Head of caudate nucleus (tissue), 42 donors: ENCODE results near the gene PKN1.
"Not testable (repeated sequence)": the region's sequence is repeated elsewhere in the genome, so short reads cannot be mapped to it uniquely, and the experiment has no call there.

Experiments
- DNase-seq, 42 donors: peaks; one replicate each; pipeline versions ENCODE4 v3.0.0 to v3.0.0-alpha.2; 2020 to 2021; ENCODE audit warnings: mixed read lengths in 7 of 42
- intact Hi-C: fragments of 100-400 bp; cut with DNase I; formaldehyde crosslinking; loops from one replicate; pipeline ENCODE4 v1.15.0; 2022

PKN1 gene

DNA sequence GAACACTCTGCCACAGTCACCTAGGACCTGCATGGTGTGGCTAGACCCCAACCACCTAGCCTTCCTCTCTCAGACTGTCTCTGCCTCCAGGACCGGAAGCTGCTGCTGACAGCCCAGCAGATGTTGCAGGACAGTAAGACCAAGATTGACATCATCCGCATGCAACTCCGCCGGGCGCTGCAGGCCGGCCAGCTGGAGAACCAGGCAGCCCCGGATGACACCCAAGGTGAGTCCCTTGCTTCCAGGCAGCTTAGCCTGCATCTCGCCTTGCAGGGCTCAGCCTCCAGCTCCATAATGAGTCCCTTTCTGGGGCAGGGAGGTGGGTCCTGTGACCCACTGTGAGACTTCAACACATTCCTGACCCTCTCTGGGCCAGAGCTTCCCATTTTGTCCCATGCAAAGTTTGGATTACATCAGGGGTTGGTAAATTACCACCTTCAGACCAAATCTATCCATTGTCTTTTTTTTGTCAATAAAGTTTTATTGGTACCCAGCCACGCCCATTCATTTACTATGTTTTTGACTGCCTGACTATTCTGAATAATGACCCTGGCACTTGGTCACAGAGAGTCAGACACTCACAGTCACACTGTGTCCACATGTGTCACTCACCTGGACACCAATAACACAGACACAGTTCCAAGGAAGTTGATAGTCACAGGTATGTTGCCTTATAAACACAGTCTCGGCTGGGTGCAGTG is 13.4 kb downstream of the PKN1 start:
- intact Hi-C loops: no loop called here
- DNase-seq: no peak

DNA sequence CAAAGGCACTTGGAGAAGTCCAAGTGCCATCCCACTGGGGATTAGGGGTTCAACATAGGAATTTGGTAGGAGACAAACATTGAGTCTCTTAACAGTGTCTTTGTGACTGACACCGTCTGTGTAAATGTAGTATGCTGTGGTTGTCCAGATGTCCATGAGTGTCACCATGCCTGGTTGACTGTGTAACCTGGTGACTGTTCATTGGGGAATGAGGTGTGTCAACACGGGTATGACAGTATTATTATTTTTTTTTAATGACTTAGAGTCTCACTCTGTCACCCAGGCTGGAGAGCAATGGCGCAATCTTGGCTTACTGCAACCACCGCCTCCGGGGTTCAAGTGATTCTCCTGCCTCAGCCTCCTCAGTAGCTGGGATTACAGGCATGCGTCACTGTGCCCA is 16.2 kb downstream of the PKN1 start:
- DNase-seq: no peak
- intact Hi-C loops: no loop called here

DNA sequence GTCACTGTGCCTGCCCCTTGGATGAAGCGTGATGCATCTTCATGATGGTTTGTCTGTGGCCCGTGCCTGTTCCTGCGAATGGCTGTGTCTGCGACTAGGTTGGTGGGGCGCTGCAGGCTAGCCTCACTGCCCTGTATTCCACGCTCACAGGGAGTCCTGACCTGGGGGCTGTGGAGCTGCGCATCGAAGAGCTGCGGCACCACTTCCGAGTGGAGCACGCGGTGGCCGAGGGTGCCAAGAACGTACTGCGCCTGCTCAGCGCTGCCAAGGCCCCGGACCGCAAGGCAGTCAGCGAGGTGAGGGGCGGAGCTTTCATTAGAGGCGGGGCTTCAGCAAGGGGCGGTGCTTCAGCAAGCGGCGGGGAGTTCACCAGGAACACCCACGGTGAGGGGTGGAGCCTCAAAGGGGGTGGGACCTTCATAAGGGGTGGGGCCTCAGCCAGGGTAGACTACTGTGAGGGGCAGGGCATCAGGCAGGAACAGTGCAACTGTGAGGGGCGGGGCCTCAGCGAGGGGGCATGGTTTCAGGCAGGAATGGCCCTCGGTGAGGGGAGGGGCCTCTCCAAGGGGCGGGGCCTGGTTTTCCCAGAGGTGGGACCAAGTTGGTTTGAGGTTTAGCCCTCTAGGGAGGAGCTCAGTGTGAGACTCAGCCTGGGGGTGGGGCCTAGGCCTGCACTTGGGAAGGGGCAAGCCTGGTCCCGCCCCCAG is 17.2 kb downstream of the PKN1 start:
- no peak for DNase-seq
- intact Hi-C loops: no loop called here

DNA sequence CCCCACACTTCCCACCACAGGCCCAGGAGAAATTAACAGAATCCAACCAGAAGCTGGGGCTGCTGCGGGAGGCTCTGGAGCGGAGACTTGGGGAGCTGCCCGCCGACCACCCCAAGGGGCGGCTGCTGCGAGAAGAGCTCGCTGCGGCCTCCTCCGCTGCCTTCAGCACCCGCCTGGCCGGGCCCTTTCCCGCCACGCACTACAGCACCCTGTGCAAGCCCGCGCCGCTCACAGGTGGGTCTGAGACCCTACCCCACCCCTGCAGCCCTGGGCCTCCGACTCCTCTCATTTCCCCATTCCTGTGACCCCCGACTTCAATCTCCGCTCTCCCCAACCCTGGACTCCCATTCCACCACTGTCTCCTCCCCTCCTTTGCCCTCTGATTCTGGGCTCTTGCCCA is 17.8 kb downstream of the PKN1 start:
- DNase-seq: no peak
- intact Hi-C loops: no loop called here

DNA sequence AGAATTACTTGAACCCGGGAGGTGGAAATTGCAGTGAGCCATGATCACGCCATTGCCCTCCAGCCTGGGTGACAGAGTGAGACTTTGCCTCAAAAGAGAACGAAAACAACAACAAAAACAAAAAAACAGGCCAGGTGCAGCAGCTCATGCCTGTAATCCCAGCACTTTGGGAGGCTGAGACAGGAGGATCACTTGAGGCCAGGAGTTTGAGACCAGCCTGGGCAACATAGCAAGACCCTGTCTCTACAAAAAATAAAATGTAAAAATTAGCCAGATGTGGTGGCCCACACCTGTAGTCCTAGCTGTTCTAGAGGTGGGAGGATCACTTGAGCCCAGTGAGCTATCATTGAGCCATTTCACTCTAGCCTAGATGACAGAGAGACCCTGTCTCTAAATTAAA is 19.2 kb downstream of the PKN1 start:
- DNase-seq, intact Hi-C loops: not testable (repeated sequence)

DNA sequence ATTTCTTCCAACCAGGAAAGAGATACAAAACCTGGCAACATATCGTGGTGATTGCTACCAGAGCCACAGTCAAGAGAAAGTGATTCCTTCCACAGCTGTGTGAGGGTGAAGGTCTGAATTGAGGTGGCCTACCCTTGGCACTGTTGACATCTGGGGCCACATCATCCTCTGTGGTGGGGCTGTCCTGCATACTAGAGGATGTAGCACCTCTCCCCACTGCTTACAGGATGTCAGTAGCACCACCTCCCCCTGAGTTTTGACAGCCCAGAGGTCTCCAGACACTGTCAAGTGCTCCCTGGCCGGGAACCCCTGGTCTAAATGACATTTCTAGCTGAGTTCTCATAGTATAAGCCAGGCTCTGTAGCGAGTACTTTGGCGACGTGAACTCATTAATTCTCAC is 26.6 kb downstream of the PKN1 start:
- intact Hi-C loops: no loop called here
- DNase-seq: no peak

DNA sequence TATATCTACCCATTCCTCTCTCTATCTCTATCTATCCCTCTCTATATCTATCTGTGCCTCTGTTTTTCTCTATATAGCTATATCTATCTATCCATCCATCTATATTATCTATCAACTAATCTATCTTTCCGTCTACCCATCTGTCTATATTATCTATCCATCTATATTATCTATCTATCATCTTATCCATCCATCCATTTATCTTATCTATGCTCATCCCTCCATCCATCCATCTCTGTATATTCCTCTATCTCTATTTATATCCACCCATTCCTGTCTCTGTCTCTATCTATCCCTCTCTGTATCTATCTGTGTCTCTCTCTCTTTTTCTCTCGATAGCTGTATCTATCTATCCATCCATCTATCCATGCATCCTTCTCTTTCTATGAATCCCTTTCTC is 27.8 kb downstream of the PKN1 start:
- intact Hi-C loops: no loop called here
- no peak for DNase-seq

DNA sequence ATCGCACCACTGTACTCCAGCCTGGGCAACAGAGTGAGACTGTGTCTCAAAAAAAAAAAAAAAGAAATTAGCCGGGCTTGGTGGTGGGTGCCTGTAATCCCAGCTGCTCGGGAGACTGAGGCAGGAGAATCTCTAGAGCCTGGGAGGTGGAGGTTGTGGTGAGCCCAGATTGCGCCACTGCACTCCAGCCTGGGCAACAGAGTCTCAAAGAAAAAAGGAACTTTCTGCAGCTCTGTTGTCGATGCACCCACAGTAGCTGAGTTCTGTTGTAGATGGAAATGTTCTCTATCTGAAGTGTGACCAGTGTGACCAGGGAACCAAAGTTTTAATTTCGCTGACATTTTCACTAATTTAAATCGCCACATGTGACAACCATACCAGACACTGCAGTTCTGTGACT is 29.3 kb downstream of the PKN1 start:
- DNase-seq, intact Hi-C loops: not testable (repeated sequence)

DNA sequence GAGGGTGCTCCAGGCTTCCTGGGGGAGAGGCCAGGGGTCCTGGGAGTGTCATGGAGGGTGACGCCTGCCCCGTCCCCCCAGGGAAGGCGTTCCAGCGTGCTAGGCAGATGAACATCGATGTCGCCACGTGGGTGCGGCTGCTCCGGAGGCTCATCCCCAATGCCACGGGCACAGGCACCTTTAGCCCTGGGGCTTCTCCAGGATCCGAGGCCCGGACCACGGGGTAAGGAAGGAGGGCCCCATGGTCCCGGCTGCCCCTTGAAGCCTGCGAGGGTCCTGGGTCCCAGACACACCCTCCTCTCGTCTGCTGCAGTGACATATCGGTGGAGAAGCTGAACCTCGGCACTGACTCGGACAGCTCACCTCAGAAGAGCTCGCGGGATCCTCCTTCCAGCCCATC is 30.6 kb downstream of the PKN1 start:
- DNase-seq: no peak
- intact Hi-C loops: no loop called here

DNA sequence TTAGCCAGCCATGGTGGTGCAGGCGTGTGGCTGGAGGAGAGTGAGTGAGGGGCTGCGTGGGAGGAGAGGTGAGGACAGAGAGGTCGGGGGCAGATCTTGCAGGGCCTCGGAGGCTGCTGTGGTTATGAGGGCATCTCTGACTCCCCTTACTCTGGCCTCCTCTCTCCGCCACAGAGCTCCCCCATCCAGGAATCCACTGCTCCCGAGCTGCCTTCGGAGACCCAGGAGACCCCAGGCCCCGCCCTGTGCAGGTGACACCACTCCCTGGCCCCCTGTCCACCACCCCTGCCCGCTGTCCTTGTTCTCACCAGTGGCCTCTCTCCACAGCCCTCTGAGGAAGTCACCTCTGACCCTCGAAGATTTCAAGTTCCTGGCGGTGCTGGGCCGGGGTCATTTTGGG is 34.3 kb downstream of the PKN1 start:
- DNase-seq: no peak
- intact Hi-C loops: no loop called here

DNA sequence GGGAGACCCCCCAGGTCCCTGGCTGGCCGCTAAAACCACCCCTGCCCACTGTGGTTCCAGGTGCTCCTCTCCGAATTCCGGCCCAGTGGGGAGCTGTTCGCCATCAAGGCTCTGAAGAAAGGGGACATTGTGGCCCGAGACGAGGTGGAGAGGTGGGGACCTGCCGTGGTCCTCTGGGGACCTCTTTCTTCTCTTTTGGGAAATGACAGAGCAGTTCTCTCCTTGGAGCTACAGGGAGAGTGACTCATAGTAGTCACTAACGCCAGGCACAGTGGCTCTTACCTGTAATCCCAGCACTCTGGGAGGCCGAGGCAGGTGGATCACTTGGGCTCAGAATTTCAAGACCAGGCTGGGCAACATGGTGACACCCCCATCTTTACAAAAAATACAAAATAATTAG is 34.7 kb downstream of the PKN1 start:
- no peak for DNase-seq
- intact Hi-C loops: no loop called here

DNA sequence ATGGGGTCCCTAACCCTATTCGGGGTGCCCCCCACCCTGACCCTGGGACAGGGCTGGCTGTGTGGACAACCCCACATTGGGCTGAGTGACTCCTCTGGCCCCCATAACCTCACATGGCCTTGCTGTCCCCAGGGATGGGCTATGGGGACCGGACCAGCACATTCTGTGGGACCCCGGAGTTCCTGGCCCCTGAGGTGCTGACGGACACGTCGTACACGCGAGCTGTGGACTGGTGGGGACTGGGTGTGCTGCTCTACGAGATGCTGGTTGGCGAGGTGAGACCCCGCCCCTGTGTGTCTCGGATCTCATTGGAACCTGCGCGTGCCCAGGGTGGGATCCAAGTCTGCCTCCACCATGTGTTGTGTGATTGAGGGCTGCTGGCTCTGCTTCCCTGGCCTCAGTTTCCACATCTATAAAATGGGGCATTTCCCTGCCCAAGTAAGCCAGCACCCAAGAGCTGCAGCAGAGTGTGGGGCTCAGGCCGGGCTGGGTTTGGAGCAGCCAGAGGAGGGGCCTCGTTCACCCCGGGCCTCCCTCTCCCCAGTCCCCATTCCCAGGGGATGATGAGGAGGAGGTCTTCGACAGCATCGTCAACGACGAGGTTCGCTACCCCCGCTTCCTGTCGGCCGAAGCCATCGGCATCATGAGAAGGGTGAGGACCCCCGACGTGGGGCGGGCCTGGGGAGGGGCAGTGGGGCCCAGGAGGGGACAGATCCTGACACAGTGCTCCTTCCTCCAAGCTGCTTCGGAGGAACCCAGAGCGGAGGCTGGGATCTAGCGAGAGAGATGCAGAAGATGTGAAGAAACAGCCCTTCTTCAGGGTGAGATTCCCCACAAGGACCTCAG is 37.1 kb downstream of the PKN1 start:
- intact Hi-C loops: loop anchor here (5.0 kb wide), 1 partner anchor 333 kb away; the partner anchor contains the start of gene ASF1B
- no peak for DNase-seq

DNA sequence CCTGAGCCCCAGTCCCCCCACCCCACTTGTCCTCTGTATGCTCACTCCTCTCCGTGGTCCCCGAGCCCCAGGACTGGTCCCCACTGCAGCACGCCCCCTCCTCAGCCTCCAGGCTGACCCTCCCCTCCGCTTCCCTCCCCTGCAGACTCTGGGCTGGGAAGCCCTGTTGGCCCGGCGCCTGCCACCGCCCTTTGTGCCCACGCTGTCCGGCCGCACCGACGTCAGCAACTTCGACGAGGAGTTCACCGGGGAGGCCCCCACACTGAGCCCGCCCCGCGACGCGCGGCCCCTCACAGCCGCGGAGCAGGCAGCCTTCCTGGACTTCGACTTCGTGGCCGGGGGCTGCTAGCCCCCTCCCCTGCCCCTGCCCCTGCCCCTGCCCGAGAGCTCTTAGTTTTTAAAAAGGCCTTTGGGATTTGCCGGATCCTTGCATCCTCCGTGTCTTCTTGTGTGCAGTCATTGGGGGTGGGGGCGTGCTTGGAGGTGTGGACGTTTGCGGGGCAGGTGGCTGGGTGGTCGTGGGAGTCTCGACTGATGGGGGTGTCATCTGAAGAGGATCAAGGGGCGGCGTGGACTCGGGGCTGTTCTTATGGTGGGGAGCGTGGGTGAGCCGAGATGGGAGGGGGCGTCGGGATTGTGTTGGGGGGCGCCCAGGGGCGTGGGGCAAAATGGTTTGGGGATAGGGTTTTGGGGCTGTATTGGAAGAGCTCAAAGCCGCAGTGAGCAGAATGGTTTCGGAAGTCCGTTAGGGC is 38.5 kb downstream of the PKN1 start:
- intact Hi-C loops: loop anchor here (5.0 kb wide), 1 partner anchor 334 kb away; the partner anchor contains the start of gene ASF1B
- DNase-seq: no peak

DNA sequence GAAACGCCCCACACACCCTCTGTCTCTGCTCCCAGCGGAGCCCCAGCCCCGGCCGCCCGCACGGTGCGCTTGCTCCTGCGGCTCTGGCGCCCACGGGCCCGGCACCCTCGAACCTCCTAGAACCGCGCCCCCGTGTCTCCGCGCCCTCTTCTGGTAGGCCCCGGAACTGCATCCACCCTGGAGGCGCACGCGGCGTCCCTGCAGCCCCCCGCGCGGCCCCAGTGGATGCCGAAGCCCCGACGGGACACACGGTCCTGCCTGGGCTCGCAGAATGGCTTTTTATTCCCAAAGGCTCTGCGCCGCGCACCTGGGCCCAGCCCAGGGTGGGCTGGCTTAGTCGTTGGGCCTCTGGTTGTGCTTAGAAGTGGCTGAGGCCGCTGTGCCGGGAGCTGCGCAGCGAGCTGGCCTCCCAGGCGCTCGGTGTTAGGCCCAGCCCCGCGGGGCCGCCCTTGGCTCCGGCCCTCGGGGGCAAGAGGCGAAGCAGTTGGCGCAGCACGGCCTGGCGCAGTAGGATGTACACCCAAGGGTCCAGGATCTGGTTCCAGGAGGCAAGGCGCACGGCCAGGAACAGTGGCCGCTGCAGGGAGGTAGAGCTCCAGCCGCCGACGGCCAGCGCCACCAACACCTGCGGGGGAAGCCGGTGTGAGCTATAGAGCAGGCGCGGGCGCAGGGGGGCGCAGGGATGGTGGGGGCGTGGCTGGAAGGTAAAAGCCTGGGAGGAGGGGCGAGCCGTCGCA is 39.3 kb downstream of the PKN1 start:
- peak; percentile 46 to 91 (median 81) for DNase-seq
- intact Hi-C loops: loop anchor here (5.0 kb wide), 1 partner anchor 335 kb away; the partner anchor contains the start of gene ASF1B

DNA sequence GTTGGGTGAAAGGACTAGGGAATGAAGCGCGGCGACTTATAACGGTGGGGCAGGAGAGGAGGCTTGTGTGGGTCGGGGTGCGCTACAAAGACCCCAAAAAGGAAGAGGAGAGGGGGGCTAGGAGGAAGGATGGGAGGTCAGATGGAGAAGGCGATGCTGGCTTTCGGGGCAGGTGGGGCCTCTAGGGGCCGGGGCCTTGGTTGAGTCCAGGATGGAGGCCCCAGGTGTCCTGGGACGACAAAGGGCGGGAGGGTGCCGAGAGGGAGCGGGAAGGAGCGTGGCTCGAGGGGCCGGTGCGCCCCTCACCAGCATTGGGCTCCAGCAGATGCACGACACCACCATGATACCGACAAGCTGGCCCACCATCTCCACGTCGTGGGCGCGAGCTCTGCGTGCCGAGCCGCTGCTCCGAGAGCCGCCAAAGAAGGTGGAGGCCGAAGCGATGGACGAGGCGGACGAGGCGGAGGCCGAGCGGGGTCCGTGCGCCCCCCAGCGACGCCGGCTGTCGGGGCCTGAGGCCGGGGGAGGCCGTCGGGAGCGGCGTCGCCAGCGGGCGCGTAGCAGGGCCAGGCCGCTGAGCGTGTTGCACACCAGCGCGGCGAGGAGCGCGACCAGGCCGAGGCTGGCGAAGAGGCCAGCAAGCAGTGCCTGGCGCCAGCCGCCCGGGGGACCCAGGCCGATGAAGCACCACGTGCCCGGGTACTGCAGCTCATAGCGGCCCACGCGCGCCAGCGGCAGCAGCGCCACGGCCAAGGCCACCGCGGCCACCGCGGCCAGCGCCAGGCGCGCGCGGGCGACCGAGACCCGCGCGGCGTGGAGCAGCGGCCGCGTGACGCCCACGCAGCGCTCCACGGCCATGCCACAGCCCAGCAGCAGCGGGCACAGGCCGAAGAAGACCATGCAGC is 40.2 kb downstream of the PKN1 start:
- intact Hi-C loops: loop anchor here (5.0 kb wide), 1 partner anchor 336 kb away; the partner anchor contains the start of gene ASF1B
- DNase-seq: peak in 6 of 42 donors; percentile 16 to 48 (median 36)

DNA sequence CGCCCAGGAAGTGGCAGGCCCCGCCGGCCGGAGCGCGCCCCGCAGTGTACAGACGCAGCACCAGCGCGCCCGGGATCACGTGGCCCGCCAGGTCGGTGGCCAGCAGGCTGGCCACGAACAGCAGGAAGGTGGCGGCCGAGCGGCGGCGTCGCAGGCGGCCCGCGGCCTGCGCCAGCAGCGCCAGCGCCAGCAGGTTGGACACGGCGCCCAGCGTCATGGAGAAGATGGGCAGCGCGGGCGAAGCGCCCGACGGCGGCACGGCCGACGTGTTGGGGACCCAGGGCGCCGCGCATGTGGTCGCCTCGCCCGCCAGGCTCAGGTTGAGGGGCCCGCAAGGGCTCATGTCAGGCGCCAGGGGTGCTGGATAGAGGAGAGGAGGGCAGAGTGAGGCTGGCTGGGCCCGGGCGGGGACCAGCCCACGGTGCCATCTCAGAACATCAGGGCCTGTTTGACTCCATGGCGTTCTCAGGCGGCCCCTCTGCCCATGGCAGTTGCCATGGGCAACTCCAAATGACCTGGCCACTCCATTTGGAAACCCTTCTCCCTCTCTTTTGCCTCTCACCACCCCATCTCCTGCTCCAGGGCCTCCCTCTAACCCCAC is 41.0 kb downstream of the PKN1 start:
- intact Hi-C loops: loop anchor here (5.0 kb wide), 1 partner anchor 337 kb away; the partner anchor contains the start of gene ASF1B
- DNase-seq: peak in 16 of 42 donors; percentile 32 to 74 (median 44)

DNA sequence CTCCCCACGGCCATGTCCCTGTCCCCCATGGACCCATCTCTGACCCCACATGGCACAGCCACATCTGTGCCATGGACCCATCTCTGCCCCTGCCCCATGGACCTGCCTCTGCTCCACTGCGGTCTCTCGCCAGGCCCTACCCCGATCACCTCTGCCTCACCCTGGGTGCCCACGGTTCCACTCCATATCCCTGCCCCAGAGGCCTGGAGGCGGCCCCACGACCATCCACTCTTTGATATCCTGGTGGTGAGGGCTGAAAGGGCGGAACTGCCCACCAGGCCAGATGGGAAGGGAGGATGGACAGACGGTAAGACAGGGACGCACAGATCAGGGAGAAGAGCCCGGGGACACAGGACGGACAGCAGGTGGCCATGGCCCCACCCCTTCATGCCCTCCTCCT is 41.7 kb downstream of the PKN1 start:
- no peak for DNase-seq
- intact Hi-C loops: loop anchor here (5.0 kb wide), 1 partner anchor 338 kb away; the partner anchor contains the start of gene ASF1B
